ENCODE measurements around the gene BMPR1A. TPM values are rescaled to one million over a fixed set of nuclear protein-coding genes. Genes with fewer than 3 reads are reported as not detected.

The BMPR1A gene
- total RNA-seq, 1 experiment from 2014 or later, result 104 TPM

DNA sequence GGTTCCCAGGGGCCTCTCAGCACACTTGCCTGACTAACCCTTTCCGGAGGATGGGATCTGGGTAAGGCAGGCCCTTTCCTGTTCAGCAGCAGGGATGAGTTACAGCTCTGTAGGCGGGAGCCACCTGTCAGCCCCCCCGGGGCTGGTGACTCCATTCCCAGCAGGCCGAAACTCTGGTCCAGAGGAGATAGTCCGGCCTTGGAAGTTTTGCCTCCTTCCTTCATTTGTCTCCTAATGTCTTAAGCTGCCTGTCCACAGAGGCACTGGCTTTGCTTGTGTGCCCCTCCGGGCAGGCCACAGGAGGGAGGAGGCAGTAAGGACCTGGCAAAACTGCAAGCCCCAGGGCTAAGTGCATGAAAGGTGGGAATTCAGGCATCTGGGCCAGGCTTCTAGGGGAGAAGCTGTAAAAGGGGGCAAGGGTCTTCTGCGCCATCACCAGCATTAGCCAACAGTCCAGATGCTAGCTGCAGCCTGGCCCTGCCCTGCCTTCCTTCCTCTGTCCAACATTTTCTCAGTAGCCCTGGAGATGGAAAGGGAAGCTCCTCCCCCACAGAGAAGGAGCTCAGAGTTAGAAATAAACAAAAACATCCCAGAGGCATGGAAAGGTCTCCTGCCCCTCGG lies 213.1 kb downstream of the BMPR1A start (continued):
- TF ChIP-seq, protein P1, sequence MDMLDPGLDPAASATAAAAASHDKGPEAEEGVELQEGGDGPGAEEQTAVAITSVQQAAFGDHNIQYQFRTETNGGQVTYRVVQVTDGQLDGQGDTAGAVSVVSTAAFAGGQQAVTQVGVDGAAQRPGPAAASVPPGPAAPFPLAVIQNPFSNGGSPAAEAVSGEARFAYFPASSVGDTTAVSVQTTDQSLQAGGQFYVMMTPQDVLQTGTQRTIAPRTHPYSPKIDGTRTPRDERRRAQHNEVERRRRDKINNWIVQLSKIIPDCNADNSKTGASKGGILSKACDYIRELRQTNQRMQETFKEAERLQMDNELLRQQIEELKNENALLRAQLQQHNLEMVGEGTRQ (CRISPR knock-in tag; IDR thresholded peaks at IDR 0.05), result no peak
- TF ChIP-seq ZNF263 (CRISPR knock-in tag; IDR thresholded peaks at IDR 0.05; ENCODE audit: low read depth), result no peak
- TF ChIP-seq ESRRA (CRISPR knock-in tag; IDR thresholded peaks at IDR 0.05; ENCODE audit: borderline replicate concordance), result no peak
- TF ChIP-seq OVOL2 (CRISPR knock-in tag; IDR thresholded peaks at IDR 0.05; ENCODE audit: borderline replicate concordance), result no peak
- TF ChIP-seq JAZF1 (CRISPR knock-in tag; IDR thresholded peaks at IDR 0.05), result no peak

DNA sequence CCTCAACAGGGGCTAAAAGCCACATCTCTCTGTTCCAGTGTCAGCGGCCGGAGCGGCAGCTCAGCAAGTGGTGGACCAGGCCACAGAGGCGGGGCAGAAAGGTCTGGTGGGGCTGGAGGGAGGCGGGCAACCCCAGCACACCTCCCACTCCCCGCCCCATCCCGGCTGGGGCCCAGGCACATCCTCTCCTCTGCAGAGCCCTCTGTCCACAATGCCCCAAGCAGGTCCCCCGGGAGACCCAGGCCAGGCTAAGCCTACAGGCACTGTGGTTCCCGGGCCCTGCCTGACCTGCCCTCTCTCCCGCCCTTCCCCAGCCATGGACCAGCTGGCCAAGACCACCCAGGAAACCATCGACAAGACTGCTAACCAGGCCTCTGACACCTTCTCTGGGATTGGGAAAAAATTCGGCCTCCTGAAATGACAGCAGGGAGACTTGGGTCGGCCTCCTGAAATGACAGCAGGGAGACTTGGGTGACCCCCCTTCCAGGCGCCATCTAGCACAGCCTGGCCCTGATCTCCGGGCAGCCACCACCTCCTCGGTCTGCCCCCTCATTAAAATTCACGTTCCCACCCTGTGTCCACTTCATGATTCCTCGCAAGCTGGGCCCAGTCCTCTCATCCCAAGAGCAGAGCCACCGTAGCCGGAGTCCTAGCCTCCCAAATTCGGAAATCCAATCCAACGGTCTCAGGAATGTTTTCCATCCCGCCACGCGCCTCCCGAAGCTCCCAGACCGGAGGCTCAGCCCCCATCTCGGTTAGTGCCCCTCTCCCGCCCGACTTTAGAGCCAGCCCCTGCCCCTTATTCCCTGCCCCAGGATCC lies 214.0 kb downstream of the BMPR1A start:
- H3K4me3 Mint-ChIP-seq, result peak overlapping the region; percentile 70
- DNase-seq (ENCODE audit: low spot score) (peak; percentile 52), ATAC-seq (peak; percentile 14)
- H3K36me3 Mint-ChIP-seq, result no peaks in the 10 kb centered on the region
- ChIA-PET POLR2A (interaction anchor here (1.0 to 1.6 kb wide), 4 partner anchors 10 to 122 kb away, joined by 3 to 5 read pairs (median 4); no protein-coding TSS in a partner anchor), CTCF (interaction anchor here (1.2 to 13.7 kb wide), 4 partner anchors 10 to 28 kb away, joined by 8 to 462 read pairs (median 60); partner anchors contain the start of gene MMRN2)
- TF ChIP-seq, protein P2, sequence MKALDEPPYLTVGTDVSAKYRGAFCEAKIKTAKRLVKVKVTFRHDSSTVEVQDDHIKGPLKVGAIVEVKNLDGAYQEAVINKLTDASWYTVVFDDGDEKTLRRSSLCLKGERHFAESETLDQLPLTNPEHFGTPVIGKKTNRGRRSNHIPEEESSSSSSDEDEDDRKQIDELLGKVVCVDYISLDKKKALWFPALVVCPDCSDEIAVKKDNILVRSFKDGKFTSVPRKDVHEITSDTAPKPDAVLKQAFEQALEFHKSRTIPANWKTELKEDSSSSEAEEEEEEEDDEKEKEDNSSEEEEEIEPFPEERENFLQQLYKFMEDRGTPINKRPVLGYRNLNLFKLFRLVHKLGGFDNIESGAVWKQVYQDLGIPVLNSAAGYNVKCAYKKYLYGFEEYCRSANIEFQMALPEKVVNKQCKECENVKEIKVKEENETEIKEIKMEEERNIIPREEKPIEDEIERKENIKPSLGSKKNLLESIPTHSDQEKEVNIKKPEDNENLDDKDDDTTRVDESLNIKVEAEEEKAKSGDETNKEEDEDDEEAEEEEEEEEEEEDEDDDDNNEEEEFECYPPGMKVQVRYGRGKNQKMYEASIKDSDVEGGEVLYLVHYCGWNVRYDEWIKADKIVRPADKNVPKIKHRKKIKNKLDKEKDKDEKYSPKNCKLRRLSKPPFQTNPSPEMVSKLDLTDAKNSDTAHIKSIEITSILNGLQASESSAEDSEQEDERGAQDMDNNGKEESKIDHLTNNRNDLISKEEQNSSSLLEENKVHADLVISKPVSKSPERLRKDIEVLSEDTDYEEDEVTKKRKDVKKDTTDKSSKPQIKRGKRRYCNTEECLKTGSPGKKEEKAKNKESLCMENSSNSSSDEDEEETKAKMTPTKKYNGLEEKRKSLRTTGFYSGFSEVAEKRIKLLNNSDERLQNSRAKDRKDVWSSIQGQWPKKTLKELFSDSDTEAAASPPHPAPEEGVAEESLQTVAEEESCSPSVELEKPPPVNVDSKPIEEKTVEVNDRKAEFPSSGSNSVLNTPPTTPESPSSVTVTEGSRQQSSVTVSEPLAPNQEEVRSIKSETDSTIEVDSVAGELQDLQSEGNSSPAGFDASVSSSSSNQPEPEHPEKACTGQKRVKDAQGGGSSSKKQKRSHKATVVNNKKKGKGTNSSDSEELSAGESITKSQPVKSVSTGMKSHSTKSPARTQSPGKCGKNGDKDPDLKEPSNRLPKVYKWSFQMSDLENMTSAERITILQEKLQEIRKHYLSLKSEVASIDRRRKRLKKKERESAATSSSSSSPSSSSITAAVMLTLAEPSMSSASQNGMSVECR (CRISPR knock-in tag; IDR thresholded peaks at IDR 0.05; ENCODE audit: borderline replicate concordance), result no peak
- no peak for TF ChIP-seq NR1H2 (CRISPR knock-in tag; IDR thresholded peaks at IDR 0.05)
- no peak for TF ChIP-seq SP1 (CRISPR knock-in tag; conservative IDR thresholded peaks at IDR 0.05)
- TF ChIP-seq, protein P3, sequence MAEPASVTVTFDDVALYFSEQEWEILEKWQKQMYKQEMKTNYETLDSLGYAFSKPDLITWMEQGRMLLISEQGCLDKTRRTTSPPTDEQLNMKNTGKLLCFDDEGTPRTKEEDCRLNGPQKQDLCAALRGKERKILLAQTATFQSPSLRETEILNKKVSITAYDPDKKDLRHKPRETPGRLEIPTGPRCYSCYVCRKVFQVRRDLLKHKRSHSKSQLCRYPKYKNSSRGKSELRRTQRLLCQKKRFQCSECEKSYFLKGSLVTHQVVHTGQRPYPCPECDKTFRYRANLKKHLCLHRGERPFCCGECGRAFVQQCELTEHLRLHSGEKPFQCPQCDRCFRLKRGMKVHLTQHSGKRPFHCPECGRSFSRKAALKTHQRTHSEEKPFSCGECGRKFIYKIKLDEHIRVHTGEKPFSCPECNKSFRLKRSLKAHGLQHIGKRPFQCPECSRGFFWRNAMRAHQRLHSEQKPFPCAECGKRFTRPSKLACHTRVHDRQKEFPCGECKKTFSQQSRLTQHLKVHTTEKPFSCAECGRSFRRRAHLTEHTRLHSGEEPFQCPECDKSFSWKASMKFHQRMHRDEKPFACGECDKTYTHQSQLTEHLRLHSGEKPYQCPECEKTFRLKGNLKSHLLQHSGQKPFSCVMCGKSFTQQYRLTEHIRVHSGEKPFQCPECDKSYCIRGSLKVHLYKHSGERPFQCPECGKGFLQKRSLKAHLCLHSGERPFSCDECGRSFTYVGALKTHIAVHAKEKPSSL (CRISPR knock-in tag; conservative IDR thresholded peaks at IDR 0.05), result no peak
- TF ChIP-seq, protein P4, sequence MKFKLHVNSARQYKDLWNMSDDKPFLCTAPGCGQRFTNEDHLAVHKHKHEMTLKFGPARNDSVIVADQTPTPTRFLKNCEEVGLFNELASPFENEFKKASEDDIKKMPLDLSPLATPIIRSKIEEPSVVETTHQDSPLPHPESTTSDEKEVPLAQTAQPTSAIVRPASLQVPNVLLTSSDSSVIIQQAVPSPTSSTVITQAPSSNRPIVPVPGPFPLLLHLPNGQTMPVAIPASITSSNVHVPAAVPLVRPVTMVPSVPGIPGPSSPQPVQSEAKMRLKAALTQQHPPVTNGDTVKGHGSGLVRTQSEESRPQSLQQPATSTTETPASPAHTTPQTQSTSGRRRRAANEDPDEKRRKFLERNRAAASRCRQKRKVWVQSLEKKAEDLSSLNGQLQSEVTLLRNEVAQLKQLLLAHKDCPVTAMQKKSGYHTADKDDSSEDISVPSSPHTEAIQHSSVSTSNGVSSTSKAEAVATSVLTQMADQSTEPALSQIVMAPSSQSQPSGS (CRISPR knock-in tag; IDR thresholded peaks at IDR 0.05; ENCODE audit: borderline replicate concordance, low read depth), result no peak
- H3K27ac Mint-ChIP-seq, result no peak overlapping the region
- H3K4me1 Mint-ChIP-seq, result peaks cover 58% of the 10 kb centered on the region
- no peaks in the 10 kb centered on the region for H3K9me3 Mint-ChIP-seq
- H3K27me3 Mint-ChIP-seq (ENCODE audit: low read depth), result peaks cover 64% of the 10 kb centered on the region

DNA sequence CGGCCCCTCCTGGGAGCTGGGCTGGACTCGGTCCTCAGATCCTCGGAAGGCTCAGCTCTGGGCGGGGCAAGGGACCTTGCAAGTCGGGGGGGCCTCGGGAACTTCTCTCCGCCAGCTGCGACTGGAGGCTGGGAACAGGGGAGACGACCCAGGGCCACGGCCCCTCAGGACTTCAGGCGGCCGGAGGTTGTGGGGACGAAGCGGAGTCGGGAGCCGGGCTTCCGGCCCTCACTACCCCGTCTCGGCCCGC lies 214.5 kb downstream of the BMPR1A start:
- DNase-seq (ENCODE audit: low spot score), result peak; percentile 73
- H3K4me1 Mint-ChIP-seq, result peaks cover 53% of the 10 kb centered on the region
- ChIA-PET CTCF (interaction anchor here (1.2 to 13.7 kb wide), 3 partner anchors 10 to 28 kb away, joined by 8 to 462 read pairs (median 85); partner anchors contain the start of gene MMRN2), POLR2A (interaction anchor here (1.0 to 1.6 kb wide), 2 partner anchors 11 to 15 kb away, joined by 3 to 5 read pairs; no protein-coding TSS in a partner anchor)
- H3K36me3 Mint-ChIP-seq, result no peaks in the 10 kb centered on the region
- ATAC-seq, result peak; percentile 10
- no peaks in the 10 kb centered on the region for H3K9me3 Mint-ChIP-seq
- no peak overlapping the region for H3K27ac Mint-ChIP-seq
- peaks cover 61% of the 10 kb centered on the region for H3K27me3 Mint-ChIP-seq (ENCODE audit: low read depth)
- H3K4me3 Mint-ChIP-seq, result peak overlapping the region; percentile 70
- TF ChIP-seq, protein P5, sequence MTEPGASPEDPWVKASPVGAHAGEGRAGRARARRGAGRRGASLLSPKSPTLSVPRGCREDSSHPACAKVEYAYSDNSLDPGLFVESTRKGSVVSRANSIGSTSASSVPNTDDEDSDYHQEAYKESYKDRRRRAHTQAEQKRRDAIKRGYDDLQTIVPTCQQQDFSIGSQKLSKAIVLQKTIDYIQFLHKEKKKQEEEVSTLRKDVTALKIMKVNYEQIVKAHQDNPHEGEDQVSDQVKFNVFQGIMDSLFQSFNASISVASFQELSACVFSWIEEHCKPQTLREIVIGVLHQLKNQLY (CRISPR knock-in tag; IDR thresholded peaks at IDR 0.05), result no peak
- no peak for TF ChIP-seq CBFB (CRISPR knock-in tag; IDR thresholded peaks at IDR 0.05; ENCODE audit: low read depth)
- no peak for TF ChIP-seq CREM (CRISPR knock-in tag; IDR thresholded peaks at IDR 0.05)
- TF ChIP-seq, protein P6, sequence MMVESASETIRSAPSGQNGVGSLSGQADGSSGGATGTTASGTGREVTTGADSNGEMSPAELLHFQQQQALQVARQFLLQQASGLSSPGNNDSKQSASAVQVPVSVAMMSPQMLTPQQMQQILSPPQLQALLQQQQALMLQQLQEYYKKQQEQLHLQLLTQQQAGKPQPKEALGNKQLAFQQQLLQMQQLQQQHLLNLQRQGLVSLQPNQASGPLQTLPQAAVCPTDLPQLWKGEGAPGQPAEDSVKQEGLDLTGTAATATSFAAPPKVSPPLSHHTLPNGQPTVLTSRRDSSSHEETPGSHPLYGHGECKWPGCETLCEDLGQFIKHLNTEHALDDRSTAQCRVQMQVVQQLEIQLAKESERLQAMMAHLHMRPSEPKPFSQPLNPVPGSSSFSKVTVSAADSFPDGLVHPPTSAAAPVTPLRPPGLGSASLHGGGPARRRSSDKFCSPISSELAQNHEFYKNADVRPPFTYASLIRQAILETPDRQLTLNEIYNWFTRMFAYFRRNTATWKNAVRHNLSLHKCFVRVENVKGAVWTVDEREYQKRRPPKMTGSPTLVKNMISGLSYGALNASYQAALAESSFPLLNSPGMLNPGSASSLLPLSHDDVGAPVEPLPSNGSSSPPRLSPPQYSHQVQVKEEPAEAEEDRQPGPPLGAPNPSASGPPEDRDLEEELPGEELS (CRISPR knock-in tag; IDR thresholded peaks at IDR 0.05), result 0 out of 2 replicates have a peak, but pooled peaks have one; percentile 19
- TF ChIP-seq JAZF1 (CRISPR knock-in tag; IDR thresholded peaks at IDR 0.05), result no peak
- TF ChIP-seq, protein P7, sequence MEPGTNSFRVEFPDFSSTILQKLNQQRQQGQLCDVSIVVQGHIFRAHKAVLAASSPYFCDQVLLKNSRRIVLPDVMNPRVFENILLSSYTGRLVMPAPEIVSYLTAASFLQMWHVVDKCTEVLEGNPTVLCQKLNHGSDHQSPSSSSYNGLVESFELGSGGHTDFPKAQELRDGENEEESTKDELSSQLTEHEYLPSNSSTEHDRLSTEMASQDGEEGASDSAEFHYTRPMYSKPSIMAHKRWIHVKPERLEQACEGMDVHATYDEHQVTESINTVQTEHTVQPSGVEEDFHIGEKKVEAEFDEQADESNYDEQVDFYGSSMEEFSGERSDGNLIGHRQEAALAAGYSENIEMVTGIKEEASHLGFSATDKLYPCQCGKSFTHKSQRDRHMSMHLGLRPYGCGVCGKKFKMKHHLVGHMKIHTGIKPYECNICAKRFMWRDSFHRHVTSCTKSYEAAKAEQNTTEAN (CRISPR knock-in tag; IDR thresholded peaks at IDR 0.05), result peak; percentile 52; the same call in 1 of the 2 replicates
- TF ChIP-seq ZNF138 (CRISPR knock-in tag; conservative IDR thresholded peaks at IDR 0.05), result no peak
